ENCODE data around the gene TMEM25. TPM values are rescaled to one million over a fixed set of nuclear protein-coding genes. Genes with fewer than 3 reads are reported as not detected.
A peak's percentile ranks its signal among the peaks of the same experiment; 100 is the strongest.

The TMEM25 gene
- total and polyA plus RNA-seq, 2 of the 13 experiments (the other 11 are each of a cell fraction or from before 2014, with no cell fraction given): 7.5 to 17.2 TPM

- TF ChIP-seq AHDC1 (CRISPR knock-in tag; IDR thresholded peaks at IDR 0.05; ENCODE audit: borderline replicate concordance) (no peak), NBN (conservative IDR thresholded peaks at IDR 0.05) (no peak), ZNF274 (CRISPR knock-in tag; IDR thresholded peaks at IDR 0.05) (peak; percentile 32; the same call in 1 of the 2 replicates), ZNF329 (CRISPR knock-in tag; IDR thresholded peaks at IDR 0.05; ENCODE audit: low read depth) (no peak), BRF2 (CRISPR knock-in tag; IDR thresholded peaks at IDR 0.05) (no peak), ZNF484 (CRISPR knock-in tag; IDR thresholded peaks at IDR 0.05; ENCODE audit: borderline replicate concordance, low read depth) (no peak), ZNF782 (CRISPR knock-in tag; IDR thresholded peaks at IDR 0.05; ENCODE audit: borderline replicate concordance) (no peak), ZNF567 (CRISPR knock-in tag; IDR thresholded peaks at IDR 0.05; ENCODE audit: borderline replicate concordance) (no peak; the same call in 1 of the 2 replicates), HMGA1 (CRISPR knock-in tag; conservative IDR thresholded peaks at IDR 0.05) (no peak), PHF5A (CRISPR knock-in tag; IDR thresholded peaks at IDR 0.05; ENCODE audit: low read depth, unreplicated experiment) (peak; percentile 30), MXI1 (IDR thresholded peaks at IDR 0.05; ENCODE audit: borderline replicate concordance, low read depth, low read length) (no peak; the same call in 2 of the 3 replicates), ZNF883 (CRISPR knock-in tag; IDR thresholded peaks at IDR 0.05; ENCODE audit: not compliant biosample characterization) (peak; percentile 84), ARID3A (IDR thresholded peaks at IDR 0.05; ENCODE audit: low read depth, low read length) (no peak), ZNF644 (CRISPR knock-in tag; IDR thresholded peaks at IDR 0.05; ENCODE audit: low read depth) (no peak), KDM2A (CRISPR knock-in tag; IDR thresholded peaks at IDR 0.05; ENCODE audit: borderline replicate concordance, low read depth) (peak; percentile 65; the same call in 1 of the 2 replicates)
- TF ChIP-seq, protein P1, sequence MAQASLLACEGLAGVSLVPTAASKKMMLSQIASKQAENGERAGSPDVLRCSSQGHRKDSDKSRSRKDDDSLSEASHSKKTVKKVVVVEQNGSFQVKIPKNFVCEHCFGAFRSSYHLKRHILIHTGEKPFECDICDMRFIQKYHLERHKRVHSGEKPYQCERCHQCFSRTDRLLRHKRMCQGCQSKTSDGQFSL (CRISPR knock-in tag; IDR thresholded peaks at IDR 0.05): peak; percentile 44; the same call in 1 of the 2 replicates
- TF ChIP-seq, protein P2, sequence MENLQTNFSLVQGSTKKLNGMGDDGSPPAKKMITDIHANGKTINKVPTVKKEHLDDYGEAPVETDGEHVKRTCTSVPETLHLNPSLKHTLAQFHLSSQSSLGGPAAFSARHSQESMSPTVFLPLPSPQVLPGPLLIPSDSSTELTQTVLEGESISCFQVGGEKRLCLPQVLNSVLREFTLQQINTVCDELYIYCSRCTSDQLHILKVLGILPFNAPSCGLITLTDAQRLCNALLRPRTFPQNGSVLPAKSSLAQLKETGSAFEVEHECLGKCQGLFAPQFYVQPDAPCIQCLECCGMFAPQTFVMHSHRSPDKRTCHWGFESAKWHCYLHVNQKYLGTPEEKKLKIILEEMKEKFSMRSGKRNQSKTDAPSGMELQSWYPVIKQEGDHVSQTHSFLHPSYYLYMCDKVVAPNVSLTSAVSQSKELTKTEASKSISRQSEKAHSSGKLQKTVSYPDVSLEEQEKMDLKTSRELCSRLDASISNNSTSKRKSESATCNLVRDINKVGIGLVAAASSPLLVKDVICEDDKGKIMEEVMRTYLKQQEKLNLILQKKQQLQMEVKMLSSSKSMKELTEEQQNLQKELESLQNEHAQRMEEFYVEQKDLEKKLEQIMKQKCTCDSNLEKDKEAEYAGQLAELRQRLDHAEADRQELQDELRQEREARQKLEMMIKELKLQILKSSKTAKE (CRISPR knock-in tag; IDR thresholded peaks at IDR 0.05; ENCODE audit: borderline replicate concordance): no peak
Observed at GRCh38 chr11:118572061-118572980, 41.3 kb downstream of the TMEM25 start, which contains the start of gene ARCN1 (continued).

All from HepG2 (cell line).